HepG2 (cell line): Measurements from ENCODE around the gene RIN3. TPM values are rescaled to one million over a fixed set of nuclear protein-coding genes. Genes with fewer than 3 reads are reported as not detected.

Experiments used
- ATAC-seq: fragments of 200-7000 bp; cut with Tn5 transposase; 3 replicates; pipeline ENCODE4 v1.9.1; 2020; ENCODE audit warnings: mild to moderate bottlenecking, moderate library complexity
- BruUV-seq: library from RNA; stranded (reverse); fragments of 400-500 nt; replicated peaks from 2 replicates; lab custom pipeline; 2021; lab: Mats Ljungman, UMichigan
- CTCF ChIA-PET: fragments of 300-600 bp; formaldehyde crosslinking; extraction: SDS; loops from one replicate; lab custom pipeline; 2021; ENCODE audit warnings: low total read pairs, inconsistent platforms, low intra/inter-chr PET ratio; lab: Yijun Ruan, JAX
- POLR2A ChIA-PET: fragments of 350-600 bp; sonication (Branson Sonifier 250); formaldehyde crosslinking; loops from one replicate; lab custom pipeline; 2020; ENCODE audit warnings: antibody characterized with exemption, inconsistent platforms; lab: Yijun Ruan, JAX
- DNase-seq: peaks from one replicate; pipeline ENCODE4 v3.0.0-alpha.2; 2015; ENCODE audit warnings: low spot score
- FAIRE-seq: peaks from 3 replicates; lab custom pipeline; 2011; peaks lifted over from hg19 to GRCh38; lab: Jason Lieb, UNC
- H2AFZ ChIP-seq: one replicate; pipeline ENCODE4 v1.6.1; 2011; ENCODE audit warnings: low read length, inconsistent platforms
- H3K27ac ChIP-seq: fragments of 300-600 bp; 3 replicates; pipeline ENCODE4 v1.8.0; 2011; ENCODE audit warnings: mixed run types, mild to moderate bottlenecking, mixed read lengths, low read length, inconsistent platforms; ENCODE audit not compliant: insufficient read depth; ENCODE audit errors: extremely low read length
- H3K27me3 ChIP-seq, 2 experiments: fragments of 200-600 bp in 1 of 2; 2 replicates in 1 of 2; 3 replicates in 1 of 2; pipeline versions ENCODE4 v1.6.0 to v1.8.0; 2011; ENCODE audit warnings: low read length in 2 of 2, mild to moderate bottlenecking in 2 of 2, moderate library complexity in 2 of 2, inconsistent platforms in 1 of 2; ENCODE audit not compliant: insufficient read depth in 2 of 2, control insufficient read depth in 1 of 2
- H3K36me3 ChIP-seq, 2 experiments: fragments of 200-600 bp in 1 of 2; replicated peaks in 1 of 2; 2 replicates in 1 of 2; 3 replicates in 1 of 2; pipeline versions ENCODE4 v1.5.1 to v1.8.0; 2011; ENCODE audit warnings: low read length in 2 of 2, inconsistent platforms in 1 of 2; ENCODE audit not compliant: insufficient read depth in 2 of 2, control insufficient read depth in 1 of 2
- H3K4me1 ChIP-seq: 2 replicates; pipeline ENCODE4 v1.5.1; 2012; ENCODE audit warnings: low read length, inconsistent platforms; ENCODE audit not compliant: insufficient read depth
- H3K4me2 ChIP-seq: 2 replicates; pipeline ENCODE4 v1.6.0; 2011; ENCODE audit warnings: low read depth, low read length, inconsistent platforms
- H3K4me3 ChIP-seq, 3 experiments: fragments of 200-600 bp in 1 of 3; sonication (generic), shearing (Covaris generic) in 1 of 3; replicated peaks in 1 of 3; 2 replicates each; pipeline ENCODE4 v1.5.1; 2011 to 2016; ENCODE audit warnings: low read length in 3 of 3, inconsistent platforms in 2 of 3, low read depth in 2 of 3, mild to moderate bottlenecking in 2 of 3, control low read depth in 1 of 3, mixed read lengths in 1 of 3; ENCODE audit not compliant: insufficient read depth in 1 of 3
- H3K79me2 ChIP-seq: one replicate; pipeline ENCODE4 v1.6.1; 2011; ENCODE audit warnings: low read length, inconsistent platforms; ENCODE audit not compliant: insufficient read depth
- H3K9ac ChIP-seq: 2 replicates; pipeline ENCODE4 v1.6.0; 2011; ENCODE audit warnings: mild to moderate bottlenecking, low read depth, low read length, inconsistent platforms; ENCODE audit not compliant: insufficient read depth
- H3K9me3 ChIP-seq: 2 replicates; pipeline ENCODE4 v1.5.1; 2012; ENCODE audit warnings: mild to moderate bottlenecking, low read length
- H4K20me1 ChIP-seq: 2 replicates; pipeline ENCODE4 v1.6.0; 2011; ENCODE audit warnings: inconsistent platforms, mild to moderate bottlenecking, low read length, moderate library complexity; ENCODE audit not compliant: insufficient read depth
- BCL6 ChIP-seq: IDR thresholded peaks from 2 replicates; pipeline ENCODE4 v1.6.1; 2016; ENCODE audit warnings: missing genetic modification reagents, missing compliant biosample characterization
- CBFB ChIP-seq: sonication (generic); formaldehyde crosslinking; IDR thresholded peaks from 2 replicates; pipeline ENCODE4 v1.4.0; 2020; ENCODE audit warnings: missing genetic modification reagents
- CREM ChIP-seq, 2 experiments: sonication (generic) in 1 of 2; formaldehyde crosslinking in 1 of 2; IDR thresholded peaks; 2 replicates each; pipeline versions ENCODE4 v1.4.0 to v1.6.1; 2016 to 2020; ENCODE audit warnings: antibody characterized with exemption in 1 of 2, mild to moderate bottlenecking in 1 of 2, missing genetic modification reagents in 1 of 2
- FOXA1 ChIP-seq, 2 experiments: fragments of 450-650 bp in 1 of 2; sonication (generic) in 1 of 2; formaldehyde crosslinking in 1 of 2; IDR thresholded peaks; 2 replicates each; pipeline versions ENCODE4 v1.4.0 to v1.6.1; 2016 to 2020; ENCODE audit warnings: missing genetic modification reagents in 1 of 2
- HOXA3 ChIP-seq: sonication (generic); formaldehyde crosslinking; IDR thresholded peaks from 2 replicates; pipeline ENCODE4 v1.5.0; 2020; ENCODE audit warnings: missing genetic modification reagents
- IRX3 ChIP-seq: sonication (generic); formaldehyde crosslinking; IDR thresholded peaks from 2 replicates; pipeline ENCODE4 v1.8.1; 2023; ENCODE audit warnings: mild to moderate bottlenecking, low read depth, missing genetic modification reagents, borderline replicate concordance
- PRDM15 ChIP-seq: sonication (generic); formaldehyde crosslinking; IDR thresholded peaks from 2 replicates; pipeline ENCODE4 v1.4.0; 2020; ENCODE audit warnings: missing genetic modification reagents
- SNRNP70 ChIP-seq: fragments of 200-400 bp; formaldehyde crosslinking; IDR thresholded peaks from 2 replicates; pipeline ENCODE4 v1.6.1; 2017; ENCODE audit warnings: mild to moderate bottlenecking, low read depth, low read length, moderate library complexity
- STAT5B ChIP-seq: sonication (generic); formaldehyde crosslinking; IDR thresholded peaks from 2 replicates; pipeline ENCODE4 v1.4.0; 2020; ENCODE audit warnings: missing genetic modification reagents
- ZNF839 ChIP-seq: sonication (generic); formaldehyde crosslinking; IDR thresholded peaks from 2 replicates; pipeline ENCODE4 v1.4.0; 2020; ENCODE audit warnings: missing genetic modification reagents, mild to moderate bottlenecking, borderline replicate concordance
- ZNF883 ChIP-seq: sonication (generic); formaldehyde crosslinking; IDR thresholded peaks from 2 replicates; pipeline ENCODE4 v1.5.1; 2020; ENCODE audit warnings: mild to moderate bottlenecking, missing genetic modification reagents; ENCODE audit errors: not compliant biosample characterization
- WGBS: methylation state at CpG from one replicate; pipeline ENCODE4 v1.1.6; 2017; ENCODE audit warnings: low lambda C conversion rate; 5-methylcytosine and 5-hydroxymethylcytosine counted together
- in situ Hi-C: cut with HindIII; loops from 2 replicates; pipeline ENCODE4 v1.10.0; 2017; ENCODE audit warnings: low pct_unique_long_range_greater_than_20kb; ENCODE audit not compliant: extremely low pct_ligation_motif_present
- intact Hi-C: fragments of 100-400 bp; cut with micrococcal nuclease; formaldehyde crosslinking; loops from one replicate; pipeline ENCODE4 v1.10.0; 2022; ENCODE audit not compliant: unreplicated experiment
- polyA plus RNA-seq, 8 experiments: library from polyadenylated mRNA; depleted of rRNA in 3 of 8; stranded (reverse) in 7 of 8; unstranded in 1 of 8; fragments of >200 nt; fragmentation: Illumina TruSeq in 4 of 8; extraction: Trizol in 4 of 8; gene quantifications; 2 replicates each; pipeline versions ENCODE4 v1.2.1 to v1.2.3, GENCODE V29; 2011 to 2016; ENCODE audit warnings: low read depth in 4 of 8, missing spikeins in 1 of 8, mixed read lengths in 1 of 8; ENCODE audit not compliant: insufficient read depth in 1 of 8
- total RNA-seq, 5 experiments: library from RNA; depleted of rRNA; stranded (reverse); fragments of >200 nt; fragmentation: Illumina TruSeq; extraction: Trizol; gene quantifications; 2 replicates each; pipeline ENCODE4 v1.2.3, GENCODE V29; 2016; ENCODE audit warnings: low read depth in 1 of 5
- TF ChIP-seq, protein P1 (sequence below): IDR thresholded peaks from 2 replicates; pipeline ENCODE4 v1.4.0; 2020; ENCODE audit warnings: mild to moderate bottlenecking, missing genetic modification reagents

The RIN3 gene
- total and polyA plus RNA-seq, 2 of the 13 experiments (the other 11 are each of a cell fraction or from before 2014, with no cell fraction given): 2.3 to 3.6 TPM

DNA sequence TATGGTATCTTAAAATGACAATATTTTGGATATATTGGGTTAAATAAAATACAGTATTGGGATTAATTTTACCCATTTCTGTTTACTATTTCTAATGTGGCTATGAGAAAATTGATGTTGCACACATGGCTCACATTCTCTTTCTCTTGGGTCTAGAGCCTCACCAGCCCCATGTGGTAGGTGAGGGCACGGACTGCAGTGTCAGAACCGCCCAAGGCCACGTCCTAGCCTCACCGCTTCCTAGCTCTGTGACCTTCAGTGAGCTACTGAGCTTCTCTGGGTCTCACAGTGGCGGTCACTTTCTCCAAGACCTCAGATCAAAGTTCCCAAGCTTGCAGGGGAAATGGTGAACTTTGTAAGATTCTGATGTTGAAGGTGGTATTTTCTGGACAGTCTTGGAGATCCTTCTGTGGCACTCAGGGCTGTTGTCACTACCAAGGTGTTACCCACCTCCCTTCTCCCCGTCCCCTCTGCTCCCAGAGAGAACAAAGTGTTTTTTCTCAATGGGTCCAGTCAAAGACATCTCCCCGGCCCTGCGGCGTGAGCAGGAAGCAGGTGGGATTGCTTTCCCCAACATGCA, 87.6 kb downstream of the RIN3 start:
- Histone ChIP-seq H3K27me3 (no peaks in the 10 kb centered on the region), H3K4me2 (no peak overlapping the region), H3K36me3 (peaks cover 0 to 3% of the 10 kb centered on the region in 2 experiments; a peak in 2 of 5 replicates), H2AFZ (no peak overlapping the region), H3K79me2 (no peaks in the 10 kb centered on the region), H3K27ac (no peak overlapping the region), H3K9ac (no peak overlapping the region), H4K20me1 (no peaks in the 10 kb centered on the region), H3K4me1 (no peaks in the 10 kb centered on the region), H3K4me3 (no peak overlapping the region), H3K9me3 (no peaks in the 10 kb centered on the region)
- DNase-seq (no peak), ATAC-seq (no peak), FAIRE-seq (no peak)
- WGBS: 97% methylated on average over 9 of the region's 9 CpGs
- TF ChIP-seq SNRNP70 (no peak), PRDM15 (CRISPR knock-in tag) (no peak), BCL6 (no peak), CREM (IDR thresholded peaks at IDR 0.05) (no peak), CREM (CRISPR knock-in tag; IDR thresholded peaks at IDR 0.05) (no peak), FOXA1 (IDR thresholded peaks at IDR 0.05) (no peak), FOXA1 (CRISPR knock-in tag; IDR thresholded peaks at IDR 0.05) (no peak), IRX3 (CRISPR knock-in tag) (no peak), ZNF839 (CRISPR knock-in tag) (no peak), HOXA3 (CRISPR knock-in tag) (no peak), CBFB (no peak), ZNF883 (no peak), STAT5B (CRISPR knock-in tag) (no peak)
- TF ChIP-seq, protein P1, sequence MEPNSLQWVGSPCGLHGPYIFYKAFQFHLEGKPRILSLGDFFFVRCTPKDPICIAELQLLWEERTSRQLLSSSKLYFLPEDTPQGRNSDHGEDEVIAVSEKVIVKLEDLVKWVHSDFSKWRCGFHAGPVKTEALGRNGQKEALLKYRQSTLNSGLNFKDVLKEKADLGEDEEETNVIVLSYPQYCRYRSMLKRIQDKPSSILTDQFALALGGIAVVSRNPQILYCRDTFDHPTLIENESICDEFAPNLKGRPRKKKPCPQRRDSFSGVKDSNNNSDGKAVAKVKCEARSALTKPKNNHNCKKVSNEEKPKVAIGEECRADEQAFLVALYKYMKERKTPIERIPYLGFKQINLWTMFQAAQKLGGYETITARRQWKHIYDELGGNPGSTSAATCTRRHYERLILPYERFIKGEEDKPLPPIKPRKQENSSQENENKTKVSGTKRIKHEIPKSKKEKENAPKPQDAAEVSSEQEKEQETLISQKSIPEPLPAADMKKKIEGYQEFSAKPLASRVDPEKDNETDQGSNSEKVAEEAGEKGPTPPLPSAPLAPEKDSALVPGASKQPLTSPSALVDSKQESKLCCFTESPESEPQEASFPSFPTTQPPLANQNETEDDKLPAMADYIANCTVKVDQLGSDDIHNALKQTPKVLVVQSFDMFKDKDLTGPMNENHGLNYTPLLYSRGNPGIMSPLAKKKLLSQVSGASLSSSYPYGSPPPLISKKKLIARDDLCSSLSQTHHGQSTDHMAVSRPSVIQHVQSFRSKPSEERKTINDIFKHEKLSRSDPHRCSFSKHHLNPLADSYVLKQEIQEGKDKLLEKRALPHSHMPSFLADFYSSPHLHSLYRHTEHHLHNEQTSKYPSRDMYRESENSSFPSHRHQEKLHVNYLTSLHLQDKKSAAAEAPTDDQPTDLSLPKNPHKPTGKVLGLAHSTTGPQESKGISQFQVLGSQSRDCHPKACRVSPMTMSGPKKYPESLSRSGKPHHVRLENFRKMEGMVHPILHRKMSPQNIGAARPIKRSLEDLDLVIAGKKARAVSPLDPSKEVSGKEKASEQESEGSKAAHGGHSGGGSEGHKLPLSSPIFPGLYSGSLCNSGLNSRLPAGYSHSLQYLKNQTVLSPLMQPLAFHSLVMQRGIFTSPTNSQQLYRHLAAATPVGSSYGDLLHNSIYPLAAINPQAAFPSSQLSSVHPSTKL (CRISPR knock-in tag): no peak
- POLR2A ChIA-PET: no interaction called here
- BruUV-seq: no TSS peak
- intact Hi-C loops: no loop called here
- CTCF ChIA-PET: no interaction called here
- in situ Hi-C loops: no loop called here
